Brain microvascular endothelial cell (primary cell): Measurements from ENCODE around the gene KAT14.
"Not testable (repeated sequence)": the region's sequence is repeated elsewhere in the genome, so short reads cannot be mapped to it uniquely, and the experiment has no call there.

Source experiments
- DNase-seq: peaks from one replicate; pipeline ENCODE4 v3.0.0-alpha.2; 2020
- H3K27ac ChIP-seq: fragments of 250-450 bp; sonication (Bioruptor Pico); 2 replicates; pipeline ENCODE4 v1.5.1; 2020; ENCODE audit warnings: mild to moderate bottlenecking, moderate library complexity
- H3K27me3 ChIP-seq: fragments of 250-450 bp; sonication (Bioruptor Pico); replicated peaks from 2 replicates; pipeline ENCODE4 v1.5.1; 2020; ENCODE audit warnings: mild to moderate bottlenecking
- H3K36me3 ChIP-seq: fragments of 250-450 bp; sonication (Bioruptor Pico); replicated peaks from 2 replicates; pipeline ENCODE4 v1.5.1; 2020; ENCODE audit warnings: mild to moderate bottlenecking
- H3K4me3 ChIP-seq: 2 replicates; pipeline ENCODE4 v1.5.1; 2011; ENCODE audit warnings: low read depth, mild to moderate bottlenecking, control low read depth, low read length, moderate library complexity
- in situ Hi-C: cut with HindIII; loops from 2 replicates; pipeline ENCODE4 v1.10.0; 2017; ENCODE audit warnings: low sequenced_read_pairs, low pct_ligation_motif_present
- TF ChIP-seq, protein P1 (sequence below): IDR thresholded peaks from 2 replicates; pipeline ENCODE4 v1.5.1; 2011; ENCODE audit warnings: low read depth, mild to moderate bottlenecking, moderate library complexity, low read length, control low read depth, inconsistent platforms; ENCODE audit errors: missing control alignments

KAT14 gene

DNA sequence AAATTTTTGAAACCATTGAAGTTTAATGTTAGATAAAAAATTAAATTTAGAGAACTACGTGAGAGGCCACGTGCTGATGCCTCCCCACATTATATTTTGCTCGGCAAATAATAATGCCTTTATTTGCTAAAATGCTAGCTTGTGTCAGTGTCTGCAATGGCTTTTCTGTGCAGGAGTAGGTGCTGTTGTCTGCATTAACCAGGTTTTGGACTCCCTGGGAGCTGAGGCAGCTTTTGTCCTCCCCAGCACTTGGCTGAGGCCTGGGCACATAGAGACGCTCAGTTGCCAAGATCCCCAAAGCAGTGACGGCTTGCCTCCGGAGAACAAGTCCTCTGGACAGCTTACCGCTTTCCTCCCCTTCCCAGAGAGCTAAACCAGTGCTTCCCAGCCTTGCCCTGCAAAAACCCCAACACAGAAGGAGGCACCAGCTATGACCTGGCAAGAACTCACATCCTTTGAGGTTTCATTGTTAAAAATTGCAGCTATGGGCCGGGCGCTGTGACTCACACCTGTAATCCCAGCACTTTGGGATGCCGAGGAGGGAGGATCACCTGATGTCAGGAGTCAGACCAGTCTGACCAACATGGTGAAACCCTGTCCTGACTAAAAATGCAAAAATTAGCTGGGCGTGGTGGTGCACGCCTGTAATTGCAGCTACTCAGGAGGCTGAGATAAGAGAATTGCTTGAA, 59.9 kb downstream of the KAT14 start:
- no peak overlapping the region for H3K27ac ChIP-seq

DNA sequence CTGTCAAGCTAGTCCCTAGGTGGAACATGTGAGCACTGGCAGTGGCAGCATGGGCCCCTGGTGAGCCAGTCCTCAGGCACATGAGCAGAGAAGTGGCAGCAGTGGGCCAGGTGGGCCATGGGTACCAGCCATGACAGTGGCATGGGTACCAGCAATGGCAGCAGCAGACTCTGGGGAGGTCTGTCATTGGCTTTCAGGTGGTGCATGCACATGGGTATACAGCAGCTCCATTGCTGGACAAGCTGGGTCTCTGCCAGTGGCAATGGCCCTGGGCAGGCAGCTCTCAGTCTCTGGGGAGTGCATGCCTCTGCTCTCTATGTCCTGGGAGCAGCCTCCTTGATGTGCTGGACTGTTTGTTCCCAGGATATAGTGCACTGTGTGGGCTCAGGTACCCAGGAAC, 65.3 kb downstream of the KAT14 start:
- Histone ChIP-seq H3K4me3 (no peak overlapping the region), H3K36me3 (no peaks in the 10 kb centered on the region), H3K27ac (no peak overlapping the region), H3K27me3 (no peaks in the 10 kb centered on the region)
- no peak for DNase-seq
- TF ChIP-seq, protein P1, sequence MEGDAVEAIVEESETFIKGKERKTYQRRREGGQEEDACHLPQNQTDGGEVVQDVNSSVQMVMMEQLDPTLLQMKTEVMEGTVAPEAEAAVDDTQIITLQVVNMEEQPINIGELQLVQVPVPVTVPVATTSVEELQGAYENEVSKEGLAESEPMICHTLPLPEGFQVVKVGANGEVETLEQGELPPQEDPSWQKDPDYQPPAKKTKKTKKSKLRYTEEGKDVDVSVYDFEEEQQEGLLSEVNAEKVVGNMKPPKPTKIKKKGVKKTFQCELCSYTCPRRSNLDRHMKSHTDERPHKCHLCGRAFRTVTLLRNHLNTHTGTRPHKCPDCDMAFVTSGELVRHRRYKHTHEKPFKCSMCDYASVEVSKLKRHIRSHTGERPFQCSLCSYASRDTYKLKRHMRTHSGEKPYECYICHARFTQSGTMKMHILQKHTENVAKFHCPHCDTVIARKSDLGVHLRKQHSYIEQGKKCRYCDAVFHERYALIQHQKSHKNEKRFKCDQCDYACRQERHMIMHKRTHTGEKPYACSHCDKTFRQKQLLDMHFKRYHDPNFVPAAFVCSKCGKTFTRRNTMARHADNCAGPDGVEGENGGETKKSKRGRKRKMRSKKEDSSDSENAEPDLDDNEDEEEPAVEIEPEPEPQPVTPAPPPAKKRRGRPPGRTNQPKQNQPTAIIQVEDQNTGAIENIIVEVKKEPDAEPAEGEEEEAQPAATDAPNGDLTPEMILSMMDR: no peak
- in situ Hi-C loops: no loop called here

More for the DNA sequence above, 59.9 kb downstream of the KAT14 start:
- no peak overlapping the region for H3K4me3 ChIP-seq
- no peaks in the 10 kb centered on the region for H3K36me3 ChIP-seq
- no peaks in the 10 kb centered on the region for H3K27me3 ChIP-seq
- in situ Hi-C loops: no loop called here
- DNase-seq: no peak
- TF ChIP-seq, protein P1: no peak

DNA sequence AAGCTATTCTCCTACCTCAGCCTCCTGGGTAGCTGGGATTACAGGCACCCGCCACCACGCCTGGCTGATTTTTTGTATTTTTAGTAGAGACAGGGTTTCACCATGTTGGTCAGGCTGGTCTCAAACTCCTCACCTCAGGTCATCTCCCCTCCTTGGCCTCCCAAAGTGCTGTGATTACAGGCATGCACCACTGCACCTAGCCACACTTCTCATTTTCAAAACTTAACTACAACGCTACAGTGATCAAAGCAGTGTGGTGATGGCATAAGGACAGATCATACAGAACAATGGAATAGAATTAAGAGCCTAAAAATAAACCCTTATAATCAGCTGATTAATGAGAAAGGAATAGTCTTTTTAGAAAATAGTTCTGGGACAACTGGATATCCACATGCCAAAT, 66.0 kb downstream of the KAT14 start:
- H3K4me3 ChIP-seq, H3K27ac ChIP-seq, H3K36me3 ChIP-seq, DNase-seq, in situ Hi-C loops, H3K27me3 ChIP-seq: not testable (repeated sequence)

DNA sequence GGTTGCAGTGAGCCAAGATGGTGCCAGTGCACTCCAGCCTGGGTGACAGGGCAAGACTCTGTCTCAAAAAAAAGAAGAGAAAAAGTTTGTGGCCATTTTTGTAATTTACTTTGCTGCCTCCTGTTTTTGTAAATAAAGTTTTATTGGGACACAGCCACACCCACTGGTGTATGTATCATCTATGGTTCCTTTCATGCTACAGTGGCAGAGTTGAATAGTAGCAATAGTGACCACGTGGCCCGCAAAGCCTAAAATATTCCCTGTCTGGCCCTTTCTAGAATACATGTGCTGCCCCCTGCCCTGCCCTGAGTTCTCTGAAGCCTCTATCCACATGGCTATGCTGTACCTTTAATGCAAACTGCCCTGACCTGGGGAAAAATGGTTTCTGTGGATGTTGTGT, 75.3 kb downstream of the KAT14 start:
- no peaks in the 10 kb centered on the region for H3K36me3 ChIP-seq
- in situ Hi-C loops: no loop called here
- H3K27me3 ChIP-seq: no peaks in the 10 kb centered on the region
- H3K4me3 ChIP-seq: no peak overlapping the region
- no peak overlapping the region for H3K27ac ChIP-seq
- DNase-seq: no peak
- TF ChIP-seq, protein P1: no peak

DNA sequence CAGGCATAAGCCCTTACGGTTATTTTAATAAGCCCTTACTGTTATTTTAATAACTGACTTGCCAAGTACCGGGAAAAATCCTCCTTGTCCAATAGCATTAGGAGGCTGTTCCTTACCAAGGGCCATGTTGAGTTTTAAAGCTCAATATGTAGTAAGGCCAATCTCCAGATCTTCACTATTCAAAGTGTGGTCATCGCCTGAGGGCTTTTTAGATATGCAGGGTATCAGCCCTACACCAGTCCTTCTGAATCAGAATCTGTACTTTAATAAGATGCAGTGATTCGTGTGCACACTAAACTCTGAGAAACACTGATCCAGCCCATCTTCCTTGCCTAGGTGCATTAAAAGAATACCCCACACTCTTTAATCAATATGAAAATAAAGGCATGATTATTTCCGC, 77.9 kb downstream of the KAT14 start:
- DNase-seq: no peak
- in situ Hi-C loops: no loop called here
- Histone ChIP-seq H3K36me3 (no peaks in the 10 kb centered on the region), H3K27ac (no peak overlapping the region), H3K27me3 (no peaks in the 10 kb centered on the region), H3K4me3 (no peak overlapping the region)
- TF ChIP-seq, protein P1: no peak

DNA sequence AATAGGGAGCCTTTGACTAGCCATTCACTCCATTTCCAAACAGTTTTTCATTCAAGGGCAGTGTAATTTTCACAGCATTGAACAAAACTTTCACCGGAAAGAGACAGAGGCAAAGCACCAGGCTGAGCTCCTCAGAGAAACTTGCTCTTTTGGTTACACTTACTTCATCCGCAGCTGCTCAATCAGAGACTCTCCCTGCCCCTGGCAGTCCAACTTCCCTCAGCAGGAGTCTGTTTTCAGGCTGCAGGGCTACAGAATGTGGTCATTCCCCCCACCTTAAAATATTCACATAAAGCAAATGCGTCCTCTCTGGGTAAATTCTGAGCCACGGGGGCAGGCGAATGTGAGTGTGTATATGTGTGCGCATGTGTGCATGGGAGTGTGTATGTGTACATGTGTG, 80.6 kb downstream of the KAT14 start:
- TF ChIP-seq, protein P1: no peak
- in situ Hi-C loops: no loop called here
- H3K27ac ChIP-seq: no peak overlapping the region
- H3K36me3 ChIP-seq: no peaks in the 10 kb centered on the region
- H3K27me3 ChIP-seq: no peaks in the 10 kb centered on the region
- DNase-seq: no peak
- H3K4me3 ChIP-seq: no peak overlapping the region
